Progenitor cell of endocrine pancreas (in vitro differentiated cells): ENCODE measurements around the gene MEGF10. TPM values are rescaled to one million over a fixed set of nuclear protein-coding genes. Genes with fewer than 3 reads are reported as not detected.

ENCODE experiments used
- DNase-seq: peaks from one replicate; pipeline ENCODE4 v3.0.0; 2021; ENCODE audit warnings: low spot score; ENCODE audit not compliant: unreplicated experiment
- H3K27ac Mint-ChIP-seq: 2 replicates; pipeline ENCODE4 v1.8.0; 2021; ENCODE audit warnings: mild to moderate bottlenecking, moderate library complexity, mixed read lengths
- H3K27me3 Mint-ChIP-seq: 2 replicates; pipeline ENCODE4 v1.8.0; 2021; ENCODE audit warnings: mixed read lengths
- H3K36me3 Mint-ChIP-seq: 2 replicates; pipeline ENCODE4 v1.8.0; 2022; ENCODE audit warnings: mixed read lengths; ENCODE audit not compliant: insufficient read depth
- H3K4me1 Mint-ChIP-seq: 2 replicates; pipeline ENCODE4 v1.8.0; 2021; ENCODE audit warnings: low read depth, mixed read lengths
- H3K4me3 Mint-ChIP-seq: 2 replicates; pipeline ENCODE4 v1.8.0; 2021; ENCODE audit warnings: low read depth, mild to moderate bottlenecking, moderate library complexity, mixed read lengths
- H3K9me3 Mint-ChIP-seq: 2 replicates; pipeline ENCODE4 v1.8.0; 2021; ENCODE audit warnings: low read depth, mixed read lengths
- CTCF ChIP-seq: fragments of 200-600 bp; sonication (generic); IDR thresholded peaks from one replicate; pipeline ENCODE4 v1.5.0; 2021; ENCODE audit warnings: antibody characterized with exemption, mild to moderate bottlenecking; ENCODE audit not compliant: unreplicated experiment
- total RNA-seq: library from RNA; stranded (reverse); gene quantifications from 2 replicates; pipeline ENCODE4 v1.2.1, GENCODE V29; 2021

The MEGF10 gene
- total RNA-seq, 1 donor from 2014 or later, result 12.5 TPM

GRCh38 chr5:127400946-127401670 lies 110.5 kb downstream of the MEGF10 start:
- Mint-ChIP-seq H3K4me3 (no peak overlapping the region), H3K9me3 (no peaks in the 10 kb centered on the region), H3K4me1 (peaks cover 2% of the 10 kb centered on the region), H3K36me3 (peaks cover 4% of the 10 kb centered on the region), H3K27me3 (no peaks in the 10 kb centered on the region), H3K27ac (no peak overlapping the region)
- no peak for DNase-seq
- no peak for TF ChIP-seq CTCF

- Mint-ChIP-seq H3K4me1 (peaks cover 10% of the 10 kb centered on the region), H3K36me3 (peaks cover 4% of the 10 kb centered on the region), H3K9me3 (no peaks in the 10 kb centered on the region), H3K27me3 (no peaks in the 10 kb centered on the region), H3K27ac (peak overlapping the region; percentile 65), H3K4me3 (no peak overlapping the region)
- DNase-seq, result no peak
- no peak for TF ChIP-seq CTCF
Observed at GRCh38 chr5:127402361-127402760, 111.8 kb downstream of the MEGF10 start.

DNA sequence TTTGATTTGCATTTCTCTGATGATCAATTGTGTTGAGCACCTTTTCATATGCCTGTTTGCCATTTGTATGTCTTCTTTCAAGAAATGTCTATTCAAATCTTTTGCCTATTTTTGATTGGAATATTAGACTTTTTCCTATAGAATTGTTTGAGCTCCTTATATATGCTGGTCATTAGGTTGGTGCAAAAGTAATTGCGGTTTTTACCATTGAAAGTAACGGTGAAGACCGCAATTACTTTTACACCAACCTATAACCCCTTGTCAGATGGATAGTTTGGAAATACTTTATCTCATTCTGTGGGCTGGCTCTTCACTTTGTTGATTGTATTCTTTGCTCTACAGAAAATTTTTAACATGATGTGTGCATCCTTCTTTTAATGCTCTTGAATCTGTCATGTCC lies 113.6 kb downstream of the MEGF10 start:
- no peak for DNase-seq
- no peaks in the 10 kb centered on the region for H3K27me3 Mint-ChIP-seq
- no peak overlapping the region for H3K4me3 Mint-ChIP-seq
- no peak for TF ChIP-seq CTCF
- H3K27ac Mint-ChIP-seq, result peak overlapping the region; percentile 68
- peaks cover 11% of the 10 kb centered on the region for H3K4me1 Mint-ChIP-seq
- peaks cover 4% of the 10 kb centered on the region for H3K36me3 Mint-ChIP-seq
- no peaks in the 10 kb centered on the region for H3K9me3 Mint-ChIP-seq

DNA sequence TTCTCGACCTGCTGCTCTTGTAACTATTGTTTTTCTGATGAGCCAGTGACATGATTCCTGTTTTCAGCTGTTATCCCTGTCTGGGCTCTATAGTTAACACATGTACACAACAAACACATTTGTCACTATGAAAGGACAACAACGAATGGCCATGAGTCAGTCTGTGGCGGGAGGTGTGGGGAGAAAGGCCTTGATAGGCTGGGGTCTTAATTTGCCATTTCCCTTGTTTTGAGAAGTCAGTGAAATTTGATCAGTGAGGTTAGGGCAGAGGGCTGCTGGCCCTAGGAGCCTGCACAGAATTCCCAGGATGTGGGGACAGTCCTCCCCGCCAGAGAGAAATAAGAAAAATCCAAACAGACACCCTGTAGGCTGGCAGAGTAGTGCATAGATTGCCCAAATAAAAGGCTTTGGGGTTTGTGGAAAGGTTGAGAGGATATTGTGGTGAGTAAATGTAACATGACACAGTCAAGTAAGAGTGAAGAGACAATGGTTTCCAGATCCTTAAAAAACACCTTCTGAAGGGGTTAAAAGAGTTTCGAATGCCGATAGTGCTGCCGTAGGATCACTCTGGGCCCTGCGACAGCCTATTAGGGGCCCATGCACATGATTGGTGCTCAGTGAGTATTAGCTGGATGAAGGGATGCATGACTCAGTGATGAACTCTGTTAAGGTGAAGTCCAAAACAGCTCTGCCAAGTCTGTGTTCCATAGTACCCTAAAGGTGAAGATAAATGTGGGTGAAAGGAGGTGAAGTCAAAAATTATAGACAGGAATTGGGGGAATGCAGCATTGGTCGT lies 115.9 kb downstream of the MEGF10 start:
- Mint-ChIP-seq H3K36me3 (peaks cover 4% of the 10 kb centered on the region), H3K27me3 (no peaks in the 10 kb centered on the region), H3K9me3 (no peaks in the 10 kb centered on the region), H3K4me3 (no peak overlapping the region), H3K4me1 (peaks cover 13% of the 10 kb centered on the region), H3K27ac (peak overlapping the region; percentile 46)
- TF ChIP-seq CTCF, result no peak
- no peak for DNase-seq

- H3K4me3 Mint-ChIP-seq, result no peak overlapping the region
- H3K9me3 Mint-ChIP-seq, result no peaks in the 10 kb centered on the region
- H3K4me1 Mint-ChIP-seq, result peaks cover 13% of the 10 kb centered on the region
- H3K27ac Mint-ChIP-seq, result no peak overlapping the region
- no peak for TF ChIP-seq CTCF
- peaks cover under 1% of the 10 kb centered on the region for H3K36me3 Mint-ChIP-seq
- DNase-seq, result no peak
- H3K27me3 Mint-ChIP-seq, result no peaks in the 10 kb centered on the region
Observed at GRCh38 chr5:127409246-127409917, 118.8 kb downstream of the MEGF10 start.
